ENCODE data around the gene FN3K.

FN3K gene

DNA sequence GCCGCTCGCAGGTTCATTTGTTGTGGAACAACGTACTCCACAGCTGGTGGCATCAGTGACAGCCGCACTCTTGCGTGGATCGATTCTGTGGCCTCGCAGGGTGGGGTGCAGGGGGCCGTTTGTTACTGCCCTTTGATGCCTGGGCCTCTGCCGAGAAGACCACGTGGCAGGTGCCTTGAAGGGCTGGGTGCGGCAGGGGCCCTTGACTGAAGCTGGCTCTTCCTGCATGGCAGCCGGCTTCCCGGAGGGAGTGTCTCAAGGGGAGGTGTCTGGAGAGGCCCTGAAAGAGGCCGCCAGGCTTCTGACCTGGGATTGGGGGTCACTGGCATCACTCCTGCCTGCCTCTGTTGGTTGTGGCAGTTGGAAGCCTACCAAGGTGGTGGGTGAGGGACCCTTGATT is 60.2 kb downstream of the FN3K start:
- TF ChIP-seq, protein P1, sequence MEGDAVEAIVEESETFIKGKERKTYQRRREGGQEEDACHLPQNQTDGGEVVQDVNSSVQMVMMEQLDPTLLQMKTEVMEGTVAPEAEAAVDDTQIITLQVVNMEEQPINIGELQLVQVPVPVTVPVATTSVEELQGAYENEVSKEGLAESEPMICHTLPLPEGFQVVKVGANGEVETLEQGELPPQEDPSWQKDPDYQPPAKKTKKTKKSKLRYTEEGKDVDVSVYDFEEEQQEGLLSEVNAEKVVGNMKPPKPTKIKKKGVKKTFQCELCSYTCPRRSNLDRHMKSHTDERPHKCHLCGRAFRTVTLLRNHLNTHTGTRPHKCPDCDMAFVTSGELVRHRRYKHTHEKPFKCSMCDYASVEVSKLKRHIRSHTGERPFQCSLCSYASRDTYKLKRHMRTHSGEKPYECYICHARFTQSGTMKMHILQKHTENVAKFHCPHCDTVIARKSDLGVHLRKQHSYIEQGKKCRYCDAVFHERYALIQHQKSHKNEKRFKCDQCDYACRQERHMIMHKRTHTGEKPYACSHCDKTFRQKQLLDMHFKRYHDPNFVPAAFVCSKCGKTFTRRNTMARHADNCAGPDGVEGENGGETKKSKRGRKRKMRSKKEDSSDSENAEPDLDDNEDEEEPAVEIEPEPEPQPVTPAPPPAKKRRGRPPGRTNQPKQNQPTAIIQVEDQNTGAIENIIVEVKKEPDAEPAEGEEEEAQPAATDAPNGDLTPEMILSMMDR (IDR thresholded peaks at IDR 0.05; ENCODE audit: extremely low read depth, insufficient read depth, missing control alignments): no peak
- in situ Hi-C loops (cut with MboI; ENCODE audit: low pct_unique_long_range_greater_than_20kb, low sequenced_read_pairs, unreplicated experiment): no loop called here
- DNase-seq (ENCODE audit: low spot score): no peak

DNA sequence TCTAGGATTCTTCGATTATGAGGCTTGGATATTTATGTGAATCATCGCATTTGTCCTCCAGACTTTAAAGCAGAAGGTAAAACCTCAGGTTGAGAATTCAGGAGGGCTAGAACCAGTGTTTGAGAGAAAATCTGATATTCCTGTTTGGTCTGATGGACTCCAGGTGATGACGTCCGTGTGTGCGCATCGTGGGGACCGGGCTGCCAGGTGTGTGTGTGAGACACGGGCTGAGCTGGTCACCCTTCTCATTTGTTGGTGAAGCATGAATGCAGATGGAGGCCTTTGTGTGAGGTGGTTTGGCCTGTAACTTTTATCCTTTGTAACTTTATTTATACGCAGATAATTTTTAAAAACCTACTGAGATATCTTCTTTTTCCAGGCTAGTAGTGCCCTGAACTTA is 61.6 kb downstream of the FN3K start:
- no peak for DNase-seq (ENCODE audit: low spot score)
- TF ChIP-seq, protein P1 (IDR thresholded peaks at IDR 0.05; ENCODE audit: extremely low read depth, insufficient read depth, missing control alignments): no peak
- in situ Hi-C loops (cut with MboI; ENCODE audit: low pct_unique_long_range_greater_than_20kb, low sequenced_read_pairs, unreplicated experiment): no loop called here

DNA sequence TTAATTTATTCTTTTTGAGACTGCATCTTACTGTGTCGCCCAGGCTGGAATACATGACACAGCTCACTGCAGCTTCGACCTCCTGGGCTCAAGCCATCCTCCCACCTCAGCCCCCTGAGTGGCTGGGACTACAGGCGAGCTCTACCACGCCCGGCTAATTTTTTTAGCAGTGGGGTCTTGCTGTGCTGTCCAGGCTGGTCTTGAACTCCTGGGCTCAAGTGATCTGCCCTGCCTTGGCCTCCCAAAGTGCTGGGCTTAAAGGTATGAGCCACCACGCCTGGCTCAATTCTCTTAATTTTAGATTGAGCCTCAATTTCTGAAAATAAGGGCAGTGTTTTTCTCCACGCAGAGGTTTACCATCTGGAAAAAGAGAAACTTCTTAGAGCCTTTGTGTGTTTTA is 63.3 kb downstream of the FN3K start:
- in situ Hi-C loops (cut with MboI; ENCODE audit: low pct_unique_long_range_greater_than_20kb, low sequenced_read_pairs, unreplicated experiment): no loop called here
- DNase-seq (ENCODE audit: low spot score): no peak
- TF ChIP-seq, protein P1 (IDR thresholded peaks at IDR 0.05; ENCODE audit: extremely low read depth, insufficient read depth, missing control alignments): no peak

DNA sequence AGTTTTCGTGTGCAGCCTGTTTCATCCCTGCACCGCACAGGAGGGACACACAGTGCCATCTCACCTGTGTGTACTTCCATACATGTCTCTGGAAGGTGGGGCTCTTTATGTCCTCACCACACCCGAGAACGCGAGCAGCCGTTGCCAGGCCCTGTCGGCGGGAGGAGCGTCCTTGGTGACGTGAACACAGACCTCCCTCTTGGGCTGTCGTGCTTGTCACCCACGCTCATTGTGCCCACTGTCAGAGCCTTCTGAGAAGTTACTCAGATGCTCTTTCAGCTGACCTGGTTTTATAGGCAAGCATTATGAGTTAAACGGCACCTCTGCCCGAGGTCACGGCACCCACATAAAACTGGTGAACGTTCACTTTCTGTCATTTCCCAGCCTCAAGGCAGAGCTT is 64.2 kb downstream of the FN3K start:
- no peak for DNase-seq (ENCODE audit: low spot score)
- TF ChIP-seq, protein P1 (IDR thresholded peaks at IDR 0.05; ENCODE audit: extremely low read depth, insufficient read depth, missing control alignments): no peak
- in situ Hi-C loops (cut with MboI; ENCODE audit: low pct_unique_long_range_greater_than_20kb, low sequenced_read_pairs, unreplicated experiment): no loop called here

Data from GM13977 (cell line).